NT2/D1 (cell line): ENCODE data around the gene KRT13.

Experiments
- SUZ12 ChIP-seq: IDR thresholded peaks from 2 replicates; pipeline ENCODE4 v1.6.1; 2011; ENCODE audit not compliant: insufficient read length, insufficient read depth; ENCODE audit errors: extremely low read depth
- ZNF274 ChIP-seq: IDR thresholded peaks from 2 replicates; pipeline ENCODE4 v1.6.1; 2011; ENCODE audit warnings: mild to moderate bottlenecking, low read depth, low read length

- no peak for TF ChIP-seq SUZ12
- TF ChIP-seq ZNF274, result no peak
These were observed 54.2 kb downstream of the KRT13 start for GRCh38 chr17:41451154-41451728.
